ENCODE measurements around the gene ZDHHC8.

The ZDHHC8 gene

DNA sequence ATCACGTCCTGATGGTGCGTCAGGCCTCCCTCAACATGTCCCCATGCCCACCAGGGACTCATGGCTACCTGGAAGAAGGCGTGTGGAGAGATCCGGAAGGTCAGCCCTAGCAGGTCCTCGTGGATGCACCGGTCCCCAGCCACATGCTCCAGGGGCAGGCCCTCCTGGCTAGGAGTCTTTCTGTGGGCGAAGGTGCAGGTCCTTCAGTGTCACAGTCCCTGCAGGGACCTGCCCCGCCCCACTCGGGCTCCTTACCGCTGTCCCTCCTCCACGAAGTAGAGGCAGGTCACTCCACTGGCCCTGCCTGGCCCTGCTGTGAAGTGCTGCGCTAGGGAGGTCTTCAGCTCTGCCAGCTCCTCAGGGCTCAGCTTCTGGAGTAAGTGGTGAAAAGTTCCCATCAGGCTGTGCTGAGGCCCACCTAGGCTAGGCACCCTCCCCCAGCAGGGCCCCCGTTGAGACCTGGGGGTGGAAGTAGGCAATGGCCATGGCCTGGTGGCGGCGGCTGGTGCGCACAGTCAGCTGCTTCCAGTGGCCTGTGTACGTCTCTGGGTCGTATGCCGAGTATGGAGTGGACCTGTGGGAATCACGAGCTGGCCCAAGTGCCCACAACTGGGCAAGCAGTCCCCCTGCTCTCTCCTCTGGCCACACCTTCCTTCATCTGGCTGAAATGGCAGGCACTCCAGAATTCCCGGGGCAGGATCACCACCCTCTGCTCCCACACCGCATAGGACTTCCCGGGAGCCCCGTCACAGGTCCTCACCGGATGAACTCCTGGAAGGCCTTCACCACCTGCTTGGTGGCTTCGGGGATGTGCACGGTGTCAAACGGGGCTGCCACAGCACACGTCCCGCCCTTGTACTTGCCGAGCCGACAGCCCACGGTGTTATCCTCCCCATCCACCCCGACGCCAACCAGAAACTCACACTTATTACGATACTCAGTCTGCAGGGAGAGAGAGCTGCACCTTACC, 16.8 kb upstream of the ZDHHC8 start:
- DNase-seq, result no peak

DNA sequence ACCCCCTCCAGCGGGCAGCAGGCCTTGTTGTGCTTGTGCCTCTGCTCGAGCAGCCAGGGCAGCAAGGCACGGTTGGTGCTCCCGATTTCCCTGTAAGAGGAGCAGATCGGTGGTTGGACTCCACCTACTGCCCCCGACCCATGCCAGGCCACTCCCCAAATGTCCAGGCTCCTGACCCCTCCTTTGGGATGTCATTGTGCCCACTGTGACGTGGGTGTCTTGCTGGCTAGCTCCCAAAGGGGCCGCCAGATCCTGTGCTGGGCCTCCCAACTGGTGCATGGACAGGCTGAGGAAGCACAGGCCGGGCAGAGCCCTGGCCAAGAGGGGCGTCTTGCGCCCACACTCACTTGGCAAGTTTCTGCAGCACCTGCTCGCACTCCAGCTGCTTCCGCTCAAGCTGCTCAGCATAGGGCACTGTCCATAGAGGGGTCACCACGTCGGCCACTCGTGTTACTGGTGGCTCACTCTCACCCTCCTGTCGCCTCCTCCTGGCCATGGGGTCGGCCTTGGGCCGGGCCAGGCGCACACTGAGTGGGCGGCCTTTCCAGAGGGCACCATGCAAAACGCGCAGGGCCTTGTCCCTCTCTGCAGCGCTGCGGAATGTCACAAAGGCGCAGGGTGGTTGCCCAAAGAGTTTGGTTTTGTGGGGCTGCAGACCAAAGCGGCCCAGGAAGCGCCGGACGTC, 15.8 kb upstream of the ZDHHC8 start, which contains the start of gene RANBP1:
Gene RANBP1 (plus strand): TSS at position 414 of the 685 bp plus-strand sequence. CDS start 81 bp downstream, at position 495.
- DNase-seq, result no peak

DNA sequence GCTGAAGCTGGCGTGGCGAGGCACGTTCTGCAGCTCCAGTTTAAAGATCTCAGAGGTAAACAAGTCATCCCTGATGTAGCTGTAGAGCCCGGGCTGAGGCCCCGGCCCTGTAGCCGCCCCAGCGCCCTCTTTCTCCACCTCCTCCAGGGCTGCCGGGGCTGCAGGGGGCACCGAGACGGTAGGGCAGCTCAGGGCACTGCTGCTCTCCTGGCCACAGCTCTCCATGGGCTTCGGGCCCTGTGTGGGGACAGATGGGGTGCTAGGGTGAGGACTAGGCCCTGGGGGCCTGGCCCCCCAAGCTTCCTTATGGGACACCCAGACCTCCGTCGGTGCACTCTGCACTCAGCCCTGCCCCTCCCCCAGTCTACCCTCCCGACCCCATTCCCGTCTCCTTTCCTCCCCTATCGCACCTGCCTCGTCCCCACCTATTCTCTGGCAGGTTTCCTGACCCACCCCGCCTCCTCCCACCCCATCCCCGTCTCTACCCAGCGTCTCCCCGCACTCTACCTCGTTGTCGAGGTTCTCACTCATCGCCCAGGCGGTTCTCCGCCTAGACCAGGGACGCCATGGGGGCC, 15.1 kb upstream of the ZDHHC8 start:
- DNase-seq, result no peak

DNA sequence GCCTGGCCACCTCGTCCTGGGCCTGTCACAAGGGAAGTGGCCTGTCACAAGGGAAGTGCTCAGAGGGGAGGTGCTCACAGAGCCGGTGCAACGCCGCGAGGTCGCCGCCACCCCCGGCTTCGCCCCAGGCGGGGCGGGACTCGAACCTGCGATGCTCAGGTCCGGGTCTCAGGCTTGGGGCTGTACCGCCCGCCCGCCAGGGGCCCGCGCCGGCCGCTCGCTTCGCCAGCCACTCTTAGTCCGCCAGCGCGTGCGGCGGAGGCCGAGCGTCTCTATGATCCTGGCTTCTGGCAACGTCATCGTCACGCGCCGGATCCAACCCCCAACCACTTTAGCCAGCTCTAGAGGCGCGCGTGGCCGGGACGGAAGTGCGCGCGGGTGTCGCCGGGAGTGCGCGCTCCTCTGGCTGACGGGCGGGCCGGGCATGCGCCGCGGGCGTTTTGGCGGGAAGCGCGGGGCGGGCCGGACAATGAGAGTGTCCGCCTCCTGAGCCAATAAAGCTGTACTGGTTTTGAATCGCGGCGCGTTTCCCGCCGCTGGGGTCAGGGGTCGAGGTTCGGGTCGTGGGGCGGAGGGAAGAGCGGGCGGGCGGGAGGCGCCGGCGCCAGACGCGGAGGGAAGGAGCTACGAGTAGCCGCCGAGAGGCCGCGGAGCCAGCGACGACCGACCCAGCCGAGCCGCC, 14.5 kb upstream of the ZDHHC8 start, which contains the start of gene TRMT2A:
Gene TRMT2A (minus strand): TSS at position 276 of the 682 bp plus-strand sequence. CDS start 320 bp downstream, outside the sequence.
- DNase-seq, result peak; percentile 99 to 100 (median 99)

DNA sequence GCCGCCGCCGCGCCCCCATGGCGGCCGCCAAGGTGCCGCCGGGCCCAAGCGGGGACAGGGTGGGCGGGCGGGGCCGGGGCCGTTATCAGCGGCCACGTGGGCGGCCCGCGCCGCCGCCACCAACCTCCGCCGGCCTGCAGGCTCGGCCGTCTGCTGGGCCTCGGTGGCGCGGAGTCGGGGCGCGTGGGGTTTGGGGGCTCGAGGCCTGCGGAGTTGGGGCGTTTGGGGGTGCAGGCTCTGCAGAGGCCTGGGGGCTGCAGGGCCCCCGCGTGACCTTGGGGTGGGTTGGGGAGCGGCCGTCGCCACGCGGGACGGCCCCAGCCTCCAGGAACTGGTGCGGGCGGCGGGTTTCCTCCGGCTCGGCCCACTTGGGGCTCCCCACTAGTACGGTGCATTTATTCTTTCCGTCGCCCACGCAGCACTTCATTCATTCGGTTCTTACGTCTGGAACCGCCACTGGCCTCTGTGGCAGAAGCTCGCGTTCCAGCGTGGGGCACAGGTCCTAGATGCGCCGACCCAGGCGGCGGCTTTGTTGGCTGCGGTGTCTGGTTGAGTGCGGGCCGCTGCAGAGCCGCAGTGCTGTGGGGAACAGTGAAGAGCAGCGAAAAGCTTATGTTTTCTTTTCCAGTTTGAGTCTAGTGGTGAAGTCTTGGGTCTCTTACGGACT, 13.8 kb upstream of the ZDHHC8 start:
- DNase-seq, result peak; percentile 58 to 76 (median 72)

DNA sequence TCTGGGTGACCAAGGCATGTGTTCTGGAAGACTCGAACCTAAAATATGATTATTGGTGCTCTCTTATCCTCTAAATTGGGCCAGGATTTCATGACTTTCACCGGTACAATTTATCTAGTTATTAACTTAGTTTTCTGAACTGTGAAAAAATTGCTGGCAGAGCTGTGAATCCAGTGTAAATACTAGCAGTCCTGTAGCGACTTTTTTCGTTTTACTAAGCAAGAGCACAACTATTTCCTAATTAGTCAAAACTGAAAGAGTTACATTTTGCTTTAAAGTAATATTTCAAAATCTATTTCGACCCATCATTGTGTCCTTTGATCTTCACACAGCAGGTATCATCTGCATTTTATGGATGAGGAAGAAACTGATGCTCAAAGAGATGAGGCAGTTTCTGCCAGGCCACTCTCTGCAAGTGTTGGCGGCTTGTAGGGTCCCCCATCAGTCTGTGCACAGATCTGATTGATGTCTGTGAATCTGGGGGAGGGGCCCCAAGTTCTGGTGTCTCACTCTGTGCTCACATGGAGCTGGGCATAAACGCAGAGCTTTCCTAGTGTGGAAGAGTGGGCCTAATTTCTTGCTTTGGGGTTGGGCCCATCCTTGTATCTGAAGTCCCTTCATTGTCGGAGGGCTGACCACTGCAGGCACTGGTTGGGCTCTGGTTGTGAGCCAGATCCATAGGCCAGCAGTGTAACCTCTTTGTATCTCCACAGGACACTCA, 13.1 kb upstream of the ZDHHC8 start:
- no peak for DNase-seq

DNA sequence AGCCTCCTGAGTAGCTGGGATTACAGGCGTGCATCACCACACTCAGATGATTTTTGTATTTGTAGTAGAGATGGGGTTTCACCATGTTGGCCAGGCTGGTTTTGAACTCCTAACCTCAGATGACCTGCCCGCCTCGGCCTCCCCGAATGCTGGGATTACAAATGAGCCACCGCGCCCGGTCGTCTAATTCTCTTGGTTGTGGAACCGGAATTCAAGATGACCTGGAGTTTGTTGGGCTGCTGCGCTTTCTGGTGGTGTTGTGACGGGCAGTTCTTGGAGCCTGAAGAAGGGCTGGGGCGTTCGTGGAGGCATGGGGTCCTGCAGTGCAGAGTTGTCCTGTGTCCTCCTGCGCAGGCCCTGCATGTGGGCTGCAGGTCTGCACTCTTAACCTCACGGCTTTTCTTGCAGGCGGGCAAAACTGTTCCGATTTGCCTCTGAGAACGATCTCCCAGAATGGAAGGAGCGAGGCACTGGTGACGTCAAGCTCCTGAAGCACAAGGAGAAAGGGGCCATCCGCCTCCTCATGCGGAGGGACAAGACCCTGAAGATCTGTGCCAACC, 9.7 kb upstream of the ZDHHC8 start:
- DNase-seq, result no peak

DNA sequence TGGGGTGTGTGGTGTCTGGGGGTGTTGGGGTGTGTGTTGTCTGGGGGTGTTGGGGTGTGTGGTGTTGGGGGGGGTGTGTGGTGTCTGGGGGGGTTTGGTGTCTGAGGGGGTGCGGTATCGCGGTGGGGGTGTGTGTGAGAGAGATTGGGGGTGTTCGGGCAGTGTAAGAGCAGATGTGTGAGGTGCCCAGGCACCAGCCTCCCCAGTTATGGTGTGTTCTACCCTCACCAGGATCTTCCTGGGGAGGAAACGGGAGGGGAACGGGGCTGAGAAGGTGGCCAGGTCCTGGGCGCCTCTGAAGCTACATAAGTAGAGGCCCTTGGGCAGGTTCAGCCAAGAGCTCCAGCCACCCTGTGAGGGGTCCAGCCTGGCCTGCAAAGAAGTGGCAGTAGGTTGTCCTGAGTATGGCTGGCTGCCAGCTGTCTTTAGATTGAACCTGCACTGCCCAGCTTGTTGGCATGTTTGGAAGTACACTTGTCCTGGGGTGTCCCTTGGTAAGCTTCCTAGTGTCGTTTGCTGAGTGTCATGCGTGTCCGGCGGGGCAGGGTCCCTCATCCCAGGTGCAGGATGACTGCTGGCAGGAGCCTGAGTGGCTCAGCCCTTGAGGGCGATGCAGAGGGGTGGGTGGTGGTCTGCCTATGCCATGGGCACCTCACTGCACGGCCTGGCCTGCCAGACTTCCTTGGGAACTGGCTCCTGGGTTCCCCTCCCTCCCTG, 8.1 kb upstream of the ZDHHC8 start:
- no peak for DNase-seq

DNA sequence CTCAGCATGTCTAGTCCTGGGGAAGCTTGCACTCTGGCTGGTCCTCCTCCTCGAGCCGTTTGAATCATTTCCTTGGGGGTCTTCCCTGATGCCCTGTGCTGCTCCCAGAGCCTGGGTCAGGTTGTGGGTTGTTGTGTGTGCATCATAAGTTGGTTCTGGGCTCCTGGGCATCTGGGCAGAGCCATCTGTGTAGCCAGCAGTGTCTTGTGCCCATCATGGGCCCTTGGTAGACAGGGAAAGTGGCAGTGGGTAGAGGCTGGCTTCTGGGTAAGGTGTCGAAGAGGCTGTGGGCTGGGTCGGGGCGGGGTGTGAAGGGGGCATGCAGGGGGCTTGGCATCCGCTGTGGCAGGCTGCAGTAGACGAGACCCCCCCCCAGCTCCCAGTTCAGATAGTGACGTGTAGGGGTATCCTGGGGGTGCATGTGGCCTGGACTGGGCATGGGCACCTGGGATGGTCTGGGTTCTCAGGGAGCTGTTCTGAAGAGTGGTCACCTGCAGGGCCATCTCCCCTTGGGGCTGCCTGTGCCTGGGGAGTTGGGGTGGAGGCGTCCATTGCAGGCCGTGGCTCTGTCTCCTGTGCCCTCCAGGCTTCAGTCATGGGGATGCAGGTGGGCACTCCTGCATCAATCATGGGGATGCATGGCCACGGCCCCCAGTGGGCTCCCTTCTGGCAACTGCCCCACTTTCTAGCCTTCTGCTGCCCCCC, 7.4 kb upstream of the ZDHHC8 start:
- no peak for DNase-seq

DNA sequence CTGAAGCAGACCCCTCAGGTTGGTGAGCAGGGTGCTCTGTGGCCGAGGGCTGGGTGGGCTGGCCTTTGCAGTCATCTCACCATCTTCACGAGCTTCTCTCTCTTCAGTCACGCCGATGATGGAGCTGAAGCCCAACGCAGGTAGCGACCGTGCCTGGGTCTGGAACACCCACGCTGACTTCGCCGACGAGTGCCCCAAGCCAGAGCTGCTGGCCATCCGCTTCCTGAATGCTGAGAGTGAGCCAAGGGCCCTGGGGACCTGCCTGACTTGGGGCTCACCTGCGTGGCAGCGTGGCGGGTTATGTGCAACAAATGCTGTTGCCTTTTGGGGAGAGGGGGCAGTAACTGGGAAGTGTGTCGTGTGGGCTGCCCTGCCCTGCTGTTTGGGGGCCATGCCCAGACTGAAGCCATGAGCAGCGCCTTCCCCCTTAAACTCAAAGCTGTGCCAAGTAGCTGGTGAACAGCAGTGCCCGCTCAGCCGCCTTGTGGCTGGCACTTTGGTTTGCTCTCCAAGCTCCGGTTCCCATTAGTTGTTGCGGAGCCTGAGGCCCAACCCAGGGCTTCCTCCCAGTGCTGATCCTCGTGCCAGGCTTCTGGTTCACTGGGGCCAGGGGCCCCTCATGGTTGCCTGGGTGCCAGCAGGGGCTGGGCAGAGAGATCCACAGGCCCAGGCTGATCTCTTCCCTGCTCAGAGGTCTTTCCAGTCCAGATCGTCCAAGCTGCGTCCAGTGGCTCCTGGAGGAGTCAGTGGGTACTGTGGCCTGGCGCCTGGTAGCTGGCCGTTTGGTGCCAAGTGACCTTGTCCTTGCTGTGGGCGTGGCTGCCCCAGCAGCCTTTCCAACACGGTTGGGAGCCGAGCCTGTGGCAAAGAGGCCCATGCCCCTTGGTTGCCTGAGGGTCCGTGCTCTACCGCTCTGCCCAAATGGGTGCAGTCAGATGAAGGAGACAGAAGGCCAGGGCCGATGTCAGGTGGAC, 6.1 kb upstream of the ZDHHC8 start:
- DNase-seq, result no peak

DNA sequence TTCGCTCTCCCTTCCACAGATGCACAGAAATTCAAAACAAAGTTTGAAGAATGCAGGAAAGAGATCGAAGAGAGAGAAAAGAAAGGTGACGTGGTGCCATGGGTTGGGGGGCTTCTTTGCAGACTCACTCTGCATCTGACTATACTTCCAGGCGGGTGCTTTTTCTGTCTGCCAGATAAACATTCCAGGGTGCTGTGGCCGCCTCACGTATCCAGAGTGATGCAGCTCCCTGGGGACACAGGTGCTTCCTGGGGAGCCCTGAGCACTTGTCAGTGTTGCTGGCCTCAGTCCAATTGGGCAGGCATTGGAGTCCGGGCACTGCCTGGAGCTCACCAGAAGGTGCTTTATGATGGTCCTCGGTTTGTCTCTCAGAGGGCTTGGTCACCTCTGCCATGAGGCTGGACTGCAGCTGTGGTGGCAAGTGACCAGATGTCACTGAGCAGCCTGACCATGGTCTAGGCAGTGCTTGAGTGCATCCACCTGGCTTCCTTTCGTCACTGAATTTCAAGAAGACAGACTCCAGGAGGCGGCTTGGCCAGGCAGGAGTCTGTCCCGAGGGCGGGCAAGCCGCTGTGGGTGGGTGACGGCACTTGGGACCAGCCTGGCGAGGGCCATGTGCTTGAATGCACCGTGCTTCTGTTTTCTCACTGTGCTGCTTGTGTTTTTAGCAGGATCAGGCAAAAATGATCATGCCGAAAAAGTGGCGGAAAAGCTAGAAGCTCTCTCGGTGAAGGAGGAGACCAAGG, 5.1 kb upstream of the ZDHHC8 start:
- DNase-seq, result no peak

DNA sequence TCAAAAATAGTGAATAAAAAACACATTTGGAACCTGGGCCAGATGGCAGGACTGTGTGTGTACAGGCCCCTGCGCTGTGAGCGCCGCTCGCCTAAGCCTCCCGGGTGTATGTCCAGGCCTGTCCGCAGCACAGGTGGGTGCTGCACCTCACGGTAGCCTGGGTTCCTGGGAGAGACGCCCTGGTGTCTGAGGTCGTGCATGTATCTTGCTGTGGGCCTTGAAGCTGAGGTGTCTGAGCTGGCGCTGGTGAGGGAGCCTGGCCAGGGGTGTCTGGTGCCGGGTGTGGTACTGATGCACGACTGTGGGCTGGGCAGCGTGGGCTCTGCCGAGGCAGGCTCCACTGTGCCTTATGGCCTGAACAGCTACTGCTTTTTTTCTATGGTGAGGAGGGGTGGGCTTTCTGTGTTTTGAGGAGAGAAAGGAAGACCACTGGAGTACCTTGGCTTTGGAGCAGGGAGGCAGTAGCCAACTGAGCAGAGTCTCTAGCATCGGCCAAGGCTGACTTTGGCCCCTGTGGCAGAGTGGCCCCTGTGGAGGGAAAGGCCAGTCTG, 4.2 kb upstream of the ZDHHC8 start:
- no peak for DNase-seq

DNA sequence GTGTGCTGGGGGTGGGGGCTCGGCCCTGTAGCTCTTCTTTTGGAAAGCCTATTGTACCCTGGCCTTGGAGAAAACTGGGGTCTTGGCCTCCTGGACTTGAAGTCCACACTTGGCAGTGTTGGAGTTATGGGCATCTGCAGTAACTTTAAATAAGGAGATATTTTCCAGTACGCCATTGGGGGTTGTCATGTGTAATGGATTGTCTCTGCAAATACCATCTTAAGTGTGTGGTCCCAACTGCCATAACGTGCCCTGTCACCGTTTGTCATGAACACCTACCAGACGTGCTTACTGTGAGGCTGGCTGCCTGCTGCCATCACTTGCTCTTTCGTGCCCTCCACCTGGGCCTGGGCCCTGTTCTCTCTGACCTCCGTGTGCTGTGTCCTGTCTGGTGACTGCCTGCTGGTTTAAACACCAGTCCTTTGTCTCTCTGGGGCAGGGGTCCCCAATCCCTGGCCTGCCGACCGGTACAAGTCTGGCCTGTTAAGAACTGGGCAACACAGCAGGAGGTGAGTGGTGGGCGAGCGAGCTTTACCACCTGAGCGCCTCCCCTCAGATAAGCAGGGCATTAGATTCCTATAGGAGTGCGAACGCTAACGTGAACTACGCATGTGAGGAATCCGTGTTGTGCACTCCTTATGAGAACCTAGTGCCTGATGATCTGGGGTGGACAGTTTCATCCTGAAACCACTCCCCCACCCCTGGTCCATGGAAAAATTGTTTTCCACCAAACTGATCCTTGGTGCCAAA, 3.6 kb upstream of the ZDHHC8 start:
- no peak for DNase-seq

DNA sequence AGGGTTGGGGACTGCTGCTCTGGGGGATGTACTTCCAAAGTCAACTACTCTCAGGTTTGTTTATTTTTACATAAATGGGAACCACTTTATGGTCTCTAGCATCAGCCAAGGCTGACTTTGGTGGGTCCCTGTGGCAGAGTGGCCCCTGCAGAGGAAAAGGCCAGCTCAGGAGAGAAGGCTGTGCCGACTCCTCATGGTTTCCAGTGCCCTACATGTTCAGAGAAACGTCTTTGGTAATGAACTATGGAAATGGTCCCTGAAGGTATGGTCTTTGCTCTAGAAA, 3.0 kb upstream of the ZDHHC8 start:
- DNase-seq, result no peak

DNA sequence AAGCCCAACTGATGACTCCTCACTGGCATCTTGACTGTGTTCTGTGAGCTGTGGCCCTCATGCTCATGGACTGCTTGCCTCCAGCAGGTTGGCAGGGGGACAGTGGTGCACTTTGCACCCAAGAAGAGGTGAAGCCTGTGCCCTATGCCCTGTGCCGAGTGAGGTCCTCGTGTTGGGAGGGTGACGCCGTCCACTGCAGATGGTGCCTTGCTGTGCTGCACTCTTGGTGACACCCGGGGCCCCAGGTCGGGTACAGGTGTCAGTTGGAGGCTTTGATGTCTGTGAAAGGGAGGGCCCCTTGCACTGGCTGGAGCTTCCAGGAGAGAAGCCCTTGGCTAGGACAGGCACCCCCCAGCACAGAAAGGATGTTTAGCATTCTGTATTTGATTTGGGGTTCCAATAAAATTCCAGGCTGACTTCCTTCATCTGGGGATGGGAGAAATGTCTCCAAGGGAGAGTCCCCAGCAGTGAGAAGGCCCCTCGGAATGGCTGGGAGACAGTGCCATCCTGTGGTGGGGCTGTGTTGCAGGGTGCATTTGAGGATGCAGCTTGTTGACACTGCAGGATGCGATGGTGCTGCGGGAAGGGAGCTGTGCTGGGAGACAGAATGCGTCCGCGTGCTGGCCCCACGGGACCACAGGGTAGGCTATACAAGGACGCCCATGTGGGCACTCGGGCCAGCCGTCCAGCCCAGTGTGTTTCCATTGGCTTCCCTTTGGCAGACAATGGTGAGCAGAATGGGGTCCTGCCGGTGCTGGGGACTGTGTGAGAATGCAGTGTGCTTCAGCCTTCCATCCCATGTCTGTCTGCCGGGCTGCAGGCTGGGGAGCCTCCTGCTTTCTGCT, 2.5 kb upstream of the ZDHHC8 start:
- peak in 3 of 4 experiments; percentile 40 to 47 (median 41) for DNase-seq

DNA sequence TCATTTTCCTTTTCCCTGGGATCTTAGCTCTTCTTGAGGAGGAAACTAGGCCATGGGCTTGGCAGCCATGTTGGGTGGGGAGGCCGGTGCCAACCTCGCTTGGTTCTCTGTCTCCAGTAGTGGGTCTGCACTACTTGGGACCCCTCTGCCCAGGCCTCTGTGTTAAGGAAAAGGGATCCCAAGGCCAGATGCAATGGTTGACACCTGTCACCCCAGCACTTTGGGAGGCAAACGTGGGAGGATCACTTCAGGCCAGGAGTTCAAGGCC, 1.9 kb upstream of the ZDHHC8 start:
- DNase-seq, result no peak
